ENCODE data around the gene TIMM22.
"Not testable (repeated sequence)": the region's sequence is repeated elsewhere in the genome, so short reads cannot be mapped to it uniquely, and the experiment has no call there.

Gene TIMM22

DNA sequence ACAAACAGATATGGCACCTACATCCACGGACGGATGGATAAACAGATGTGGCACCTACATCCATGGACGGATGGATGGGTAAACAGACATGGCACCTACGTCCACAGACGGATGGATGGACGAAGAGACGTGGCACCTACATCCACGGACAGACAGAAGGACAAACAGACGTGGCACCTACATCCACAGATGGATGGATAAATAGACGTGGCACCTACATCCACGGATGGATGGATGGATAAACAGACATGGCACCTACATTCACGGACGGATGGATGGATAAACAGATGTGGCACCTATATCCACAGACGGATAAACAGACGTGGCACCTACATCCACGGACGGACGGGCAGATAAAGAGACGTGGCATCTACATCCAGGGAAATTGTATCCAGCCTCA is 45.6 kb downstream of the TIMM22 start:
- DNase-seq: no peak

DNA sequence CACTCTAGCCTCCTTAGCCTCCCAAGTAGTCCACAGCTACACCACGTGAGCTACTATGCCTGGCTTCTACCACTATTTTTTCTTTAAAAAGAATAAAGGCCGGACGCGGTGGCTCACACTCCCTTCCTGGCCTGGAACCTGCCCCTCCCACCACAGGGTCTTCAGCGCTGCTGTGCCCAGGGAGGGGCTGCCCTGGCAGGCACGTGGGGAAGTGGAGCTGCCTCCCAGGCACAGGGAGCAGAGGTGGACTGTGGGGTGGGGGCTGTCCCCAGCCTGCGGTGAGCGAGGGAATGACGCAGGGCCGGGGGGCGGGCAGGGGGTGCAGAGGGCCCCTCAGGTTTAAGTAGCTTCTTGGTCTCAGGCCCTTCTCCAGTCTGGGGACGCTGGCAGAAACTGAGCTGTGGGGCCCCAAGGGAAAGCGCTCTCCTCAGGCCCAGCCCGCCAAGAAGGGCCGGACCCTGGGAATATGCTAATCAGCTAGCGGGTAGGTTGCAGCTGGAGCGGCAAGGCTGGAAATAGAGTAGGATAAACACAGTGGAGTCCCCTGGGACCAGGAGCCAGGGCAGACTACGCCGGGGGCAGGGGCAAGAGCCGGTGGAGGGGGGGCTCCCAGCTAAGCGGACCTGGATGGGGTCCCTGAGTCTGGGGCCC is 46.8 kb downstream of the TIMM22 start:
- no peak for DNase-seq

DNA sequence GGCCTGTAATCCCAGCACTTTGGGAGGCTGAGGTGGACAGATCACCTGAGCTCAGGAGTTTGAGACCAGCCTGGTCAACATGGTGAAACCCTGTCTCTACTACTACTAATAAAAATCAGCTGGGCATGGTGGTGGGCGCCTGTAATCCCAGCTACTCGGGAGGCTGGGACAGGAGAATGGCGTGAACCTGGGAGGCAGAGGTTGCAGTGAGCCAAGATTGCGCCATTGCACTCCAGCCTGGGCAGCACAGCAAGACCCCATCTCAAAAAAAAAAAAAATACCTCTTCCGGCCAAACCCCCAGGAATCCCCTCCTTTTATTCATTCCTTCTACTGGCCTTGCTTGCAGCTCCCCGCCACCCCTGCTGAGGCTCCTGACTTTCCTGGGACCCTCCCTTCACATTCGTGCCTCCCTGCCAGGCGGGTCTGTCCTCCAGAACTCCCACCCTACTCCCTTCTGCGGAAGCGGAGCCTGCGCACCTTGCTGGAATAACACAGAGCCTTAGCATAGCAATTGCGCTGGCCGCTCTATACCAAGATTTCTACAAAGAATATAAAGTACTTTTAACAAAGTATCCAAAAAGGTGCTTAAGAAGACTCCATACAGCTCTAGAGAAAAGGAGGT is 47.6 kb downstream of the TIMM22 start:
- not testable (repeated sequence) for DNase-seq

DNA sequence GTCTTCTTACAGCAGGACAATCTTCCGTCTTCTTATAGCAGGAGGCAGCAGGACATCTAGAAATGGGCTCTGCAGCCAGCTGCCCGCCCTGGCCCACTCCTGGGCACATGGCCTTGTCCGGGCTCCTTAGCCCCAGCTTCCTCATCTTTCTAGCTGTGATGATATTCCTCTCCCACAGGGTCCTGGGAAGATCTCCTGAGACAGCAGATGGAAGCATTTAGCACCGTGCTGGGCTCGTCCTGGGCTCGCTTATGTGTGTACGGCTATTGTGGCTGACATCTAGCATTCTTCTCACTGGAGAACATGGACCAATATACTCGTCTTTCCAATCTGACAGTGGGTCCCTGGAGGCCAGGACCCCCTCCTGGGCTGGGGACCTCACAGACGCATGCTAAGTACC is 48.5 kb downstream of the TIMM22 start:
- no peak for DNase-seq

DNA sequence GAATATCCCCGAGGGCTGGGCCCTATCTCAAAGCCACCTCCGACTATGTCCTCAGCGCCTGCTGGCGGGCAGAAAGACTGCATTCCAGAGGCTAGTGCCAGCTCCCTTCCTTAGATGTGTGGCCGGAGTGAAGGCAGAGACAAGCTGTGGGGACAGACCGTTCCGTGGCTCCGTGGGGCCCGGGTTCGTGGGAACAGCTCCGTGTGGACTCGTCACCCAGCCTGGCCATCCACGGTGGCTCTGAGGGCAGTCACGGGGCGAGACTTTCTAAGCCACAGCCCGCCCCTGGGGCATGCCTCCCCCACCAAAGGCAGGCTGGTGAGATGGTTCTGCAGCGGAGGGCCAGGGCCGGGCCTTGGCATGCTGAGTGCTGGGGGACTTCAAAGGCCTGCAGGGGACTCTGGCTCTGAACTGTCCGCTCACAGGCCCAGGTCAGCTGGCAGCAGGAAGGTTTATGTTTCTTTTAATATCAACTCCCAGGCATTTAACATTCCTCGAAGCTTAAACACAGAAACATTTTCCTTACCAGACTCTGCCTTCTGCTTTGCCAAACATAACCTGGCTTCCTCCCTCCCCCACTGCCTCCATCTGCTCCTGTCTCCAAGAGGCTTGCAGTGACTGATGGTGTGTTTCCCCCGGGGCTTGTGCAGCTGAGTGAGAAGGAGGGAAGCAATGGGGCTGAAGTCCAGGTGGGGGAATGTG is 50.4 kb downstream of the TIMM22 start:
- no peak for DNase-seq

DNA sequence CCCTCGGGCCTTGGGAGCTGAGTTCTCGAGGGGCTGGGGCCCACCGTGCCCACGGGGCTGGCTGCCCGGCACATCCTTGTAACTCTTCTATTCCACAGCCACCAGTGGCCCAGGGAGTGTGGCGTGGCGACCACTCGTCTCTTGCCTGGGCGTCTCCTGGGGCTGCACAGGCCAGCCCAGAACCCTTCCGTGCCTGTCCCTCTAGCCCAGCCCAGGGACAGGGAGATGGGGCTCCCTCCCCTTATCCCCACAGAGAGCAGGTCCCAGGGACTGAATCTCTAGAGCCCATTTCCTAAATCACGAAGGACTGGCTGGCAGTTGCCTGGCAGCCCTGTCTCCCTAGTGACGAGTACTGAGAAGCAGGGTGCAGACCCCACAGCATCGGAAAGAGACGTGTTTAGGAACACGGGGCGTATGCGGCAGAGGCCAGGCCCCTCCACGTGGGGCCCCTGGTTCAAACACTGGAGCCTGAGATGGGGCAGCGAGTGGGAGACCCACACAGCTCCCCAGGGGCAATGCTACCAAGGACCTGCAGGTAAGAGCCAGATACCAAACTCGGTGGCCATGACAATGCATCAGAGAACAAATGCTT is 51.0 kb downstream of the TIMM22 start:
- no peak for DNase-seq

DNA sequence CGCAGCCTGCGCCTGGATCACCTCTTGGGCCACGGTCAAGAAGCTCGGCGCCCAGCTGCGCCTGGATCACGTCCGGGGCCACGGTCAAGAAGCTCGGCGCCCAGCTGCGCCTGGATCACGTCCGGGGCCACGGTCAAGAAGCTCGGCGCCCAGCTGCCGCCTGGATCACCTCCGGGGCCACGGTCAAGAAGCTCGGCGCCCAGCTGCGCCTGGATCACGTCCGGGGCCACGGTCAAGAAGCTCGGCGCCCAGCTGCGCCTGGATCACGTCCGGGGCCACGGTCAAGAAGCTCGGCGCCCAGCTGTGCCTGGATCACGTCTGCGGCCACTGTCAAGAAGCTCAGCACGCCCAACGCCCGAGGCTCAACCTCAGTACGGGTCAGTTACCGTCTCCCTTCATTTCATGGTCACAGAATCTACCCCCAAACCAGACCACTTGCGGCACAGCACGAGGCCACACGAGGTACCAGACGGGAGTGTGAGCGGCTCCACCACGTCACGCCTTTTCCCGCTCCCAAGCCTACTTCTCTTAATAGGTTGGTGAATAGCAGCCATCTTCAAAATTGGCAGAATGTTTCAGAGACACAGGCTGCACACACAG is 51.7 kb downstream of the TIMM22 start:
- DNase-seq: not testable (repeated sequence)

DNA sequence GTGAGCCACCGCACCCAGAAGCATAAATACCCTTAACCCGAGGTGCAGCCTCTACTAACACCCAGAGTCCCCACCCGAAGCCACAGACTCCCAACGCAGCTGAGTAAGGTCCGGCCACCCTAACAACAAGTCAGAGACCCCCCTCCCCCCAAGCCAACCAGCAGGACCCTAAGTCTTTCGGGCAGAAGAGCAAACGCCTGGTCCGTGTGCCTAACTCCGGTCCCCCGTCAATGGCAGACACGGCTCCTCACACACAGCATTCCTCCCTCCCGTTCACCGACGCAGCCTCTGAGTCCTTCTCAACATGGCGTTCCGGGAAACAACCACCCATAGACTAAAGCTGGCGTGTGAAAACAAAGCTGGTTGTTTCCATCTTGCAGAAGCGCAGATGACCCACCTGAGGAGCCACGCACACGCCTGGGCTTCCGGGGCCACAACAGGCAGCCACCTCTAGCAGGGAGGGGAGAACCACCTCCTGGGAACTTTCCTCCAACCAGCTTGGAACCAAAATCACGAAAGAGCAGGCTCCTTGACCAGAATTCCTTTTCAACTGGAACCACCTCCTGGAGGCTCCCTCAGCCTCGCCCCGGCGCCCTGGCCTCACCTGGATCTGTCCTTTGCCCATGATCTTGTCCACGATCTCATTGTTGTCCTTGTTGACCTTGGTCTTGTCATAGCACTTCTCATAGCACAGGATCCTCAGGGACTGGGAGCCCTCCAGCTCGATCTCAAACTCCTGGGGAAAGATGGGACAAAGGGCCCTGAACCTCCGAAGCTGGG is 52.7 kb downstream of the TIMM22 start:
- no peak for DNase-seq

DNA sequence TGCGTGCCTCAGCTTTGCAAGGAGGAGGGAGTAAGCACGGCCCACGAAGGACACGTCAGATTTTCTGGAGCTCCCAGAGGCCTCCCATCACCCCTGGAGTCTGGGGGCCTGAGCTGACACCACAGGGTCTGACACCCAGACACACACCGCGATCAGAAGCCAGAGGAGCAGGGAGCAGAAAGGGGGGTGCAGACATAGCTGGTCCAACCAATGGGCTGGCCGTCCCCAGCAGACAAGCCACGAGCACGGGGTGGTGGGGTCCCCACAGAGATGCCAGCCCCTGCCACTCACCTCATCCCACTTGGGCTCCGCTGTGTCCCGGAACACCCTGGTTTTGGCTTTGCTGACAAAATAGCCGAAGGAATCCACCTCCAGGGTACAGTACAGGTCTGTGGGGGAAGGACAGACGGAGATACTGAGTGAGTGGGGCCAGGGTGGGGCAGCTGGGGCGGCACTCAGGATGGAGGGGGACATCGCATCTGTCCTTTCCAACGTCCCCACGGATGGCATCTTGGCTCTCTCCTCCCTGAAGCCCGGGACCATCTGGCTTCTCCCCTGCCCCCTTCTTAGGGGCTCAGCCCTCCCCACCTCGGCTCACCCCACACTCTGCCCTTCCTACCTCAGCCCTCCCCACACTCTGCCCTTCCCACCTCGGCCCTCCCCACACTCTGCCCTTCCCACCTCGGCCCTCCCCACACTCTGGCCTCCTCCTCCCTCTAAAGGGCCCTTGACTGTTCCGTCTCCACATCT is 53.5 kb downstream of the TIMM22 start:
- no peak for DNase-seq

DNA sequence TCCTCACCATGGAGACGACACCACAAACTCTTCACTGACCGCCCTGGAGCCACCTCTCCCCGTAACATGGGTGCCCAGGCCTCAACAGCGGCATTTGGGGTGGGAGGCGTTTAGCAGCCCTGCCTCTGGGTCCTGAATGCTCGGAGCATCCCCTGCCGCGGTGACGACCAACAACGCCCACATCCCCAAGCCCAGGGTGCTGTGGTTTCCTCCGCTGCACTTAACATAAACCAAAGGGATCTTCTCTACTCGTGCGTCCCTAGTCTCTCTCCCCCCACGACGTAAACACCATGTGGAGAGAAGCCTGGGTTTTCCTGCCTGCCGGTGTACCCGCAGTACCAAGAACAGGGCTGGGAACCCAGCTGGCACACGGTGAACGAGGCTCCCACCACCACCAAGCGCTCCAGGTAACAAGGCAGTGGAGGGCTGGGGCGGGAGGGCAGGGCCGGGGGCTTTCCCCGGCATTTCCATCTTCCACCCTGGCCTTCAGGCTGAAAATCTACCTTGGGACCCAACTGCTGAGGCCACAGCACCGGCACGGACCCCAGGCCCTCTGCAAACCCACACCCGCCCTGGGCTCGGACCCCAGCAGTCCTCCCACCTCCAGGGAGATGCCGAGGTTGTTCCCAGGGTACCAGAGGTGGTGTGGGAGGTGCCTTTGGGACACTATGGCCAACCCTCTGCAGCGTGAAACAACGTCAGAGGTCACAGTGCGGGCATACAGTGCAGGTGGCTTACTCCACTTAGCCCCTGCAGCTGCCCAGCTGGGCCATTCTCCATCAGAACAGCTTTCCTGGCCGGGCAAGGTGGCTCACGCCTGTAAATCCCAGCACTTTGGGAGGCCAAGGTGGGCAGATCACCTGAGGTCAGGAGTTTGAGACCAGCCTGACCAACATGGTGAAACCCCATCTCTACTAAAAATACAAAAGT is 54.3 kb downstream of the TIMM22 start:
- no peak for DNase-seq
